Keratinocyte (primary cell): ENCODE data around the gene MYADML2. TPM values are rescaled to one million over a fixed set of nuclear protein-coding genes. Genes with fewer than 3 reads are reported as not detected.

Experiments used
- DNase-seq: peaks from one replicate; pipeline ENCODE4 v3.0.0-alpha.2; 2011; ENCODE audit warnings: low read depth, missing footprints, low spot score
- FAIRE-seq: peaks from 2 replicates; lab custom pipeline; 2011; peaks lifted over from hg19 to GRCh38; lab: Jason Lieb, UNC
- H2AFZ ChIP-seq: 2 replicates; pipeline ENCODE4 v1.6.0; 2012; ENCODE audit warnings: low read length, control low read depth, inconsistent platforms; ENCODE audit not compliant: control insufficient read depth
- H3K27ac ChIP-seq: 2 replicates; pipeline ENCODE4 v1.5.1; 2011; ENCODE audit warnings: low read length; ENCODE audit not compliant: control insufficient read depth, insufficient read depth
- H3K27me3 ChIP-seq: 3 replicates; pipeline ENCODE4 v1.6.0; 2011; ENCODE audit warnings: low read length; ENCODE audit not compliant: control insufficient read depth, insufficient read depth; ENCODE audit errors: extremely low read depth
- H3K36me3 ChIP-seq, 2 experiments: 2 replicates in 1 of 2; 3 replicates in 1 of 2; pipeline ENCODE4 v1.5.1; 2011; ENCODE audit warnings: low read length in 2 of 2, mild to moderate bottlenecking in 1 of 2; ENCODE audit not compliant: control insufficient read depth in 2 of 2, insufficient read depth in 2 of 2; ENCODE audit errors: extremely low read depth in 1 of 2
- H3K4me1 ChIP-seq: 3 replicates; pipeline ENCODE4 v1.5.1; 2011; ENCODE audit warnings: low read length; ENCODE audit not compliant: control insufficient read depth, insufficient read depth; ENCODE audit errors: extremely low read depth
- H3K4me2 ChIP-seq: 3 replicates; pipeline ENCODE4 v1.6.0; 2011; ENCODE audit warnings: low read depth, low read length; ENCODE audit not compliant: control insufficient read depth, insufficient read depth; ENCODE audit errors: extremely low read depth
- H3K4me3 ChIP-seq, 3 experiments: fragments of 200-600 bp in 1 of 3; sonication (generic) in 1 of 3; 2 replicates in 2 of 3; 3 replicates in 1 of 3; pipeline ENCODE4 v1.5.1; 2011 to 2016; ENCODE audit warnings: low read length in 3 of 3, mild to moderate bottlenecking in 3 of 3, control low read depth in 2 of 3, inconsistent platforms in 1 of 3, low read depth in 1 of 3, mixed read lengths in 1 of 3, mixed run types in 1 of 3, moderate library complexity in 1 of 3; ENCODE audit not compliant: control insufficient read depth in 2 of 3, insufficient read depth in 2 of 3; ENCODE audit errors: extremely low read depth in 1 of 3
- H3K79me2 ChIP-seq: 2 replicates; pipeline ENCODE4 v1.6.0; 2012; ENCODE audit warnings: low read length; ENCODE audit not compliant: control insufficient read depth, insufficient read depth
- H3K9ac ChIP-seq: 3 replicates; pipeline ENCODE4 v1.6.0; 2011; ENCODE audit warnings: low read length; ENCODE audit not compliant: control insufficient read depth, insufficient read depth; ENCODE audit errors: extremely low read depth
- H3K9me1 ChIP-seq: 3 replicates; pipeline ENCODE4 v1.6.0; 2011; ENCODE audit warnings: low read length; ENCODE audit not compliant: control insufficient read depth, insufficient read depth; ENCODE audit errors: extremely low read depth
- H3K9me3 ChIP-seq: 2 replicates; pipeline ENCODE4 v1.5.1; 2012; ENCODE audit warnings: low read depth, low read length; ENCODE audit not compliant: control insufficient read depth
- H4K20me1 ChIP-seq: 3 replicates; pipeline ENCODE4 v1.6.0; 2011; ENCODE audit warnings: low read length; ENCODE audit not compliant: control insufficient read depth, insufficient read depth; ENCODE audit errors: extremely low read depth
- EZH2 ChIP-seq: IDR thresholded peaks from one replicate; pipeline ENCODE4 v1.6.1; 2012; ENCODE audit warnings: inconsistent platforms, mild to moderate bottlenecking, low read length, moderate library complexity
- dilution Hi-C: fragments of 300-500 bp; cut with MboI; formaldehyde crosslinking; loops from one replicate; pipeline ENCODE4 v1.7.0; 2020; ENCODE audit warnings: low sequenced_read_pairs; ENCODE audit not compliant: extremely low pct_ligation_motif_present
- polyA plus RNA-seq, 5 experiments: library from polyadenylated mRNA; depleted of rRNA in 3 of 5; stranded (reverse) in 3 of 5; stranded (forward) in 1 of 5; unstranded in 1 of 5; fragments of >200 nt; gene quantifications; 1 replicate in 1 of 5; 2 replicates in 3 of 5; 3 replicates in 1 of 5; pipeline versions ENCODE4 v1.2.1 to v1.2.3, GENCODE V29; 2011 to 2012; ENCODE audit warnings: missing spikeins in 2 of 5, low read depth in 1 of 5, low replicate concordance in 1 of 5
- TF ChIP-seq, protein P1 (sequence below), 3 experiments: IDR thresholded peaks in 1 of 3; conservative IDR thresholded peaks in 1 of 3; optimal IDR thresholded peaks in 1 of 3; 2 replicates in 2 of 3; 3 replicates in 1 of 3; pipeline versions ENCODE3 to v1.5.1; 2011; ENCODE audit warnings: low read length in 3 of 3, mild to moderate bottlenecking in 3 of 3, moderate library complexity in 2 of 3, control low read depth in 1 of 3, inconsistent platforms in 1 of 3; ENCODE audit not compliant: insufficient read depth in 2 of 3; ENCODE audit errors: extremely low read depth in 1 of 3

MYADML2 gene
- polyA plus RNA-seq, 1 donor (not counting 4 experiments of a cell fraction or from before 2014, with no cell fraction given), result not detected

GRCh38 chr17:81898885-81899284 lies 48.1 kb downstream of the MYADML2 start:
- H3K9me3 ChIP-seq, result no peaks in the 10 kb centered on the region
- no peaks in the 10 kb centered on the region for H3K27me3 ChIP-seq
- no peak for FAIRE-seq
- no peak overlapping the region for H3K4me3 ChIP-seq
- peaks cover 14% of the 10 kb centered on the region for H4K20me1 ChIP-seq
- peaks cover 35% of the 10 kb centered on the region for H3K4me1 ChIP-seq
- peak overlapping the region; percentile 31 for H3K4me2 ChIP-seq
- DNase-seq, result no peak
- peaks cover 3% of the 10 kb centered on the region for H3K79me2 ChIP-seq
- H3K9me1 ChIP-seq, result no peaks in the 10 kb centered on the region
- H3K36me3 ChIP-seq, result peaks cover 16 to 36% of the 10 kb centered on the region in 2 experiments
- H3K27ac ChIP-seq, result peak overlapping the region; percentile 65
- TF ChIP-seq, protein P1, sequence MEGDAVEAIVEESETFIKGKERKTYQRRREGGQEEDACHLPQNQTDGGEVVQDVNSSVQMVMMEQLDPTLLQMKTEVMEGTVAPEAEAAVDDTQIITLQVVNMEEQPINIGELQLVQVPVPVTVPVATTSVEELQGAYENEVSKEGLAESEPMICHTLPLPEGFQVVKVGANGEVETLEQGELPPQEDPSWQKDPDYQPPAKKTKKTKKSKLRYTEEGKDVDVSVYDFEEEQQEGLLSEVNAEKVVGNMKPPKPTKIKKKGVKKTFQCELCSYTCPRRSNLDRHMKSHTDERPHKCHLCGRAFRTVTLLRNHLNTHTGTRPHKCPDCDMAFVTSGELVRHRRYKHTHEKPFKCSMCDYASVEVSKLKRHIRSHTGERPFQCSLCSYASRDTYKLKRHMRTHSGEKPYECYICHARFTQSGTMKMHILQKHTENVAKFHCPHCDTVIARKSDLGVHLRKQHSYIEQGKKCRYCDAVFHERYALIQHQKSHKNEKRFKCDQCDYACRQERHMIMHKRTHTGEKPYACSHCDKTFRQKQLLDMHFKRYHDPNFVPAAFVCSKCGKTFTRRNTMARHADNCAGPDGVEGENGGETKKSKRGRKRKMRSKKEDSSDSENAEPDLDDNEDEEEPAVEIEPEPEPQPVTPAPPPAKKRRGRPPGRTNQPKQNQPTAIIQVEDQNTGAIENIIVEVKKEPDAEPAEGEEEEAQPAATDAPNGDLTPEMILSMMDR (optimal IDR thresholded peaks at IDR 0.05 in 1 of 3, IDR thresholded peaks at IDR 0.05 in 1 of 3, conservative IDR thresholded peaks at IDR 0.05 in 1 of 3; ENCODE audit: extremely low read depth in 1 of 3, insufficient read depth in 2 of 3, low read length in 3 of 3), result no peak
- no peak for TF ChIP-seq EZH2
- no peak overlapping the region for H2AFZ ChIP-seq
- peak overlapping the region; percentile 36 for H3K9ac ChIP-seq
- dilution Hi-C loops, result no loop called here

DNA sequence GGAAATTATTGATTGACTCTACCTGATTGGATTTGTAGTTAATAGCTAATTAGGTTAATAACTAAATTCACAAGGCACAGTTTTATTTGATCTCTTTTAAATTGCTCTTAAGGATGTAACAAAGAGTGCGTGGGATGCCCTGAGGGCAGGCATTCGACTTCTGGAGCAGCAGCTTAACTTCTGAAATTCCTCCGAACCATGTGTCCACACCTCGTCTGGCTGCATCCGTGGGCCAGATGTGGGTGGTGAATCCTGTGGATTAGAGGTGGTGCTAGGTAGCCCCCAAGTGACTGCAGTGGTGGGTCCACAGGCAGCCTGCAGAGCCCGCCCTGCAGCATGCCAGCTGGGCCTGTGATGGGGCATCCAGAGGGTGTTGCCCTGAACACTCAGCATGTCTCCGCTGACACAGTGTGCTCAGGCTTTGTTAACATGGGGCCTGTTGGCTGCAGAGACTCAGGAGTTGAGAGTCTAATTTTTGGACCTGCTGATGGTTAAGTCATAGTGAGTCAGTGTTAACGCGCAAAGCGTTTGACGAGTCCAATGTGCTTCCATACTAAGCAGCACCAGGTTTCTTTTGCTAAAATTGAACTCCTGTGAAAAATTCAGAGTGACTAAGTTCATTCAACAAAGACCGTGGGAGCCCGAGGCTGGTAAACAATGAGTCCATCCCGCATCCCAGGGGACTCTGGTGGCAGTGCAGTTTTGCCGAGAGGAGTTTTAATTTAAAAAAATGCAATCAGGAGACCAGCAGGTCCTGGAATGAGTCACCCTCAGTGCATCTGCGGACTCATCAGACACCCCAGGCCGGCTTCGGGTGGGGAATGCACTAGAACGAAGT lies 48.8 kb downstream of the MYADML2 start:
- FAIRE-seq (no peak), DNase-seq (peak; percentile 89)
- H3K9me3 ChIP-seq, result no peaks in the 10 kb centered on the region
- H3K36me3 ChIP-seq, result peaks cover 15 to 32% of the 10 kb centered on the region in 2 experiments
- H3K27ac ChIP-seq, result peak overlapping the region; percentile 65
- peaks cover 6% of the 10 kb centered on the region for H3K79me2 ChIP-seq
- peaks cover 14% of the 10 kb centered on the region for H4K20me1 ChIP-seq
- H3K27me3 ChIP-seq, result no peaks in the 10 kb centered on the region
- peak overlapping the region; percentile 36 for H3K9ac ChIP-seq
- dilution Hi-C loops, result no loop called here
- no peaks in the 10 kb centered on the region for H3K9me1 ChIP-seq
- peak overlapping the region; percentile 31 for H3K4me2 ChIP-seq
- peaks cover 35% of the 10 kb centered on the region for H3K4me1 ChIP-seq
- no peak overlapping the region for H2AFZ ChIP-seq
- peak overlapping the region in 1 of 3 experiments; percentile 7 for H3K4me3 ChIP-seq
- TF ChIP-seq EZH2, result no peak
- TF ChIP-seq, protein P1 (optimal IDR thresholded peaks at IDR 0.05 in 1 of 3, IDR thresholded peaks at IDR 0.05 in 1 of 3, conservative IDR thresholded peaks at IDR 0.05 in 1 of 3; ENCODE audit: extremely low read depth in 1 of 3, insufficient read depth in 2 of 3, low read length in 3 of 3), result no peak
